Stimulated activated CD4-positive, alpha-beta T cell treated with anti-CD3 and anti-CD28 coated beads, TNF-alpha, amount 100 ng/mL, for 24 hours (primary cell): Measurements from ENCODE around the gene LMNTD1.

Experiments used
- DNase-seq, 3 experiments: peaks; one replicate each; pipeline ENCODE4 v3.0.0-alpha.2; 2020; ENCODE audit warnings: low read depth in 3 of 3

The LMNTD1 gene

DNA sequence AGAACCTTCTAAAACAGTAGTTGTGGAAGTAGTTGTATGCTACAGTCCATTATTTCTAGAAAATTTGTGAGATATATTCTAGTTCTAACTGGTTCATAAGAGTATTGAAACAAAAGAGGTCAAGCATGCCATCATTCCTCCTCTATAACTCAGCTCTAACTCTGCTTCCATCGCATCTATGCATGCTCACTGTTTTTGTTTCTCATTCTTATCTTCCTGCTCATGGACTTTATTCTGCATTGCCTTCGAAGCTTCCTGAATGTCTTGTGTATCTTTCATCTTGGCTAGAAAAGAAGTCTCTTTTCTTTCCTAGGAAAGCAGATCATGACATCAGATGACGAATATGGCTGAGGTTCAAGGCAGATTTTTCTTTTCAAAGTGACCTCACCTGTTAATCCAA is 402 bp downstream of the LMNTD1 start:
- DNase-seq = no peak

DNA sequence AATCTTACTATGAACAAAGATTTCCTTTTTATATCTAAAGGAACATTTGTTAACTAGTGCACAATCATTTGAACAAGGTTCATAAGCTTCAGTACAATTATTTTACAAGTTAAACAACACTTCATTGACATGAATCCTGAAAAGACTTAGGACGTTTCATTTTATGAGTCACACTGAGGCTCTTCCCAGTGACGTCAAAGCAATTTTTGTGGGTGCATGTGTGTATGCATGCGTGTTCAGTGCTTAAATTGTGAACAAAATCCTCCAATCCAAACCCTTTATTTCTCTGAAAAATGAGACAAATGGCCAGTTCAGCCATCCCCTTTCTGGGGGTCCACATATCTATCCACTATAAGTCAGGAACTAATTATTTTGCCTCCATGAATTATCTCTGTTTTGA is 2.9 kb downstream of the LMNTD1 start:
- no peak for DNase-seq

DNA sequence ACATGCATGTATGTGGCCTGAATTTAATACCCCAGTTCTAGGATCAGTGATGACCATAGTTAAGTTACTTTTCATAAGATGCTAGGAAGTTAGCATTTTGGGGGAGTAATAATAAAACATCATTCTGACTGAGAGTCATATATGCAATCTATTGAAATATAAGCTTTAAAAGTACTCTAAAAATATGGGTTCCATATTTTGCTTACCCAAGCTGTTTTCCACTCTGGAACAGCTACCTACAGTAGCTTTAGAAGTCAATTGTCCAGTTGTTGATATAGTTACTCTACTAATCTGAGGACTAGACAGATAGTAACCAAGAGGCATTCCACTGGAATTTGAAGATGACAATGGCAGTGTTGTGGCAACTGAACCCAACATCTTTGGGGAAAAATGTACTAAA is 4.0 kb downstream of the LMNTD1 start:
- DNase-seq = no peak

DNA sequence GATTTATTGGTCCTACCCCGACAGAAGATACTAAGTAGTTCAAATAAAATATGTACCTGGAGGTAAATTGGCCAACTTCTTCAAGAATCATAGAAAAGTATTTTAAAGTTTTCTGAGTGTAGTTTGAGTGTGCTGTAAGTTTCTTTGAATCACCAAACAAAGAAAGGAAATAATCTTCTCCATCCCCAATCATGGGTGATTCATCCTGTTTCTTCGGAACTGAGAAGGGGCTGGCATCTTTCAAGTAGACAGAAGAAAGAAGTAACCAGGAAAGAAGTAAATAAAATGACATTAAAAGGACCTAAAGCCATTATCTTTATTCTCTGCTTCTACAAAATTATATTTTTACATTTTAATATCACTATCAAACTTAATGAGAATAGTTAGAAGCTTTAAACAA is 6.8 kb downstream of the LMNTD1 start:
- DNase-seq = no peak

DNA sequence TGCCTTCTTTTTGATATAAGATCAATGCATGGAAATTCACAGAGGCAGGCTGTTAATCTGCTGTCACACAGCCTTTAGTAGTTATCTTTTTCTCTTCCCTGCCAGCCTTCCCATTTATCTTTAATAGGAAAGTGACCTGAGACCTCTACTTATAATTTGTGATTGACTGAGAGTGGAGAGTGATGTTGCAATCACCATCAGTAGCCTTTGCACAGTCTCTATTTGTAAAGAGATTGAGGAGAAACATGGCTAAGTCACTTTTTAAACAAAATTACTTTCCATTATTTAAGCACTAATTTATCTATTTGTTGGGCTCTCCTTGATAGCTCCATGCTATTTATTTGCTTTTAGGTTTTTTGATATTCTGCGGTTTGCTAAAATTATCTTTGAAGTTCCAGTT is 19.9 kb downstream of the LMNTD1 start:
- no peak for DNase-seq

DNA sequence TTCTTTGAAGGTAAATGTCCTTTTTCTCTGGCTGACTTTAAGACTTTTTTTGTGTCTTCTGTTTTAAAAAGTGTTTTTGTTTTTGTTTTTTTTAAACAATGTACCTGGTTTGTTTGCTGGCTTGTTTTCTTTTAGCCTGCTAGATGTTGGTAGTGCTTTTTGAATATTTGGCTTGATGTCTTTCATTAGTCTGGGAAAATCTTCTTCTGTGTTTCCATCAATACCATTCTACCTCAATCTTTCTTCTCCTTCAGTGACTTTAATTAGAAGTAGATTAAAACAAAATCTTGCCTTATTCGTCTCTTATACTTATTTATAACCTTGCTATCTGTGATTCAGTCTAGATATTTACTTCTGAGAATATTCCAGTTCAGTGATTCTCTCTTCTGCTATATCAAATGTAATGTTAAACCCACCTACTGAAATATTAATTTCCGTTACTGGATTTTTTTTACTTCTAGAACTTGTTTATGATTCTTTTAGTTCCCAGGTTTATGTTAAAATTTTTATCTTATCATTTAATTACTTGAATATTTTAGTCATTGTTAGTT is 21.5 kb downstream of the LMNTD1 start:
- no peak for DNase-seq

DNA sequence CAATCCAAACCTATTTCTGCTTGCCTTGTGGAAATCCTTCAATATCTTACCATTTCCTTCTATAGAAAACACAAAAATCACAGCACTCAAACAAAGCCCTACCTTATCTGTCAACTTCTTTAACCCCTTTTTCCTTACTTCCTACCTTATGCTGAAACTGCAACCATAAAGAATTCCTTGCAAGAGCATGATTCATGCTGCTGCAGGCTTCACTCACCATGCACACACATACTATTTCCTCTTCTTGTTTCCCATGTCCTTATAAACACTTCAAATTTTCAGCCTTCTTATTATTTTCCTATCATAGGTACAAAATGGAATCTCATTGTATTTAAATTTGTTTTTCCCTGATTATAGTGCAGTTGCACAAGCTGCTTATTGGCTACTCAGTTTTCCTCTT is 23.3 kb downstream of the LMNTD1 start:
- no peak for DNase-seq

DNA sequence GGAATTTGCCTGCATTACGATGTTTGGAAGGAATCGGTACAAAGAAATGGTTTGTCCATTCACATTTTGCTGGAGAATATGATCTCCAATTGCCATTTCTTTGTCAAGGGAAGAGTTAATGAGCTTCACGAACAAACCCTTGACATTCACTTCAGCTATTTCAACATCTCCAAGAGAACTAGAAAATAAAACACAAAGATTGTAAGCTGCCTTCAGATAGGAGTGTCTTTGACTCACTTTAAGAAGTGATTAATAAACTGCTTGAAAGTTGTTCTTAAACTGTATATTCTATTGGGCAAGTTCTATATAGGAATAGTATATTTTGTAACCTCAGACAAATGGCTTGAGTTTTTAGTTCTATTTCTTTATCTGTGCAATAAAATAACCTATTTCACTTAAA is 26.3 kb downstream of the LMNTD1 start:
- no peak for DNase-seq

DNA sequence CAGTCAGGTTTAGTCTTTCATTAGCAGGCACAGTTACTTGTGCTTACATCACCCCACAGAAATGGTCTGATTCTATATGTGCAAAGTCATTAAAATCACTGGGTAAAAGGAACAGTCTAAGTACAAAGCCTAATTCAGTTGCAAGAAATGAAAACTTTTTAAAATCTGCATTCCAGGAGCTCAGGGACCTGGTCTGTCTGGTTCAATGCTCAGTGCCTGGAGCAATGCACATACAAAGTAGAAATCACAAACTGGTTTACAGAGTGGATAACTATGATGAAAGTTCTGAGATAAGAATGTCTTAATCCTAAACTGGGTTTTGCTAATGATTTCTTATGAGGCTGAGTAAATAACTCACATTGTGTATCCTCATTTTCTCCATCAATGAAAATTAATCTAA is 28.7 kb downstream of the LMNTD1 start:
- DNase-seq = no peak

DNA sequence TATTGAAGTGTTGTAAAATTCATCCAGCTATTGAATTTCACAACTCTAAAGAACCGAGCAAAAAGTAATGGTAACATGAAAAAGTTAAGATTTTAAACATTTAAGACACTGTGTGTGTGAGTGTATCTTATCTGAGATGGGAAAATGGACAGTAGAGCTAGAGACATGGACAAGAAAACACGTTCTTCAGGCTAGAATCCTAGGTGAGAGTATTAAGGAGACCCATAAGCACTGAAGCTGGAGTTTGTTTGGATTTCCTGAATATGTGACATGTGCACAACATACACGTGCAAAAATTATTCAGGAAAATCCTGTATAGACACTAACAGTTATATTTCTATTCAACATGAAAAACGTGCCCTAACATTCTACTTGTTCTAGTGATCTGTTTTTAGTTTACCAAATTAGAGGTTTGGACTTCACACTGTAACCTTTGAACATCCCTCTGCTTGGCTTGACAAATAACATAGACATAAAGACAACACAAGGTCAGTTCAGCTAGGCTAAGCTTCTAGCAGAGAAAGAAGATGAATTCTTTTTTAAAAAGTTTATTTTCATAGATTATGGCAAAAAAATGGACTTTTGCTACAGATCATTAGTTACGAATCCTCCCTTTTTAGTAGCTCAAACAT is 31.3 kb downstream of the LMNTD1 start:
- no peak for DNase-seq

DNA sequence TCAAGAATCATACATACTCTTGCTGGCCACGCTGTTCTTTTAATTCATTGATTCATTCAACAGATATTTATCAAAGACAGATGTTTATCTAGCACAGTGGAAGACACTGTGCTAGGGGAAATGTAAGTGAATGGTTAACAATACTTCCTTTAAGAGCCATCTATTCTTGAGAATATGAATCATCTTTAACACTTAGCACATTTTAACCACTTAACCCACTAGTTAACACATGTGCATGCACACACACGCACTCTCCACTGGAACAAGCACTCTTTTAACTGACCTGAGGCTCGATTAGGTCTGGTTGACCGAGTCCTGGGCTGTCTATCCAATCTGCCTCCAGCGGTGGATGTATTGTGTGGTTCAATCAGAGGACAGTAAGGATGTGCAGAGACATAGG is 34.6 kb downstream of the LMNTD1 start:
- no peak for DNase-seq

DNA sequence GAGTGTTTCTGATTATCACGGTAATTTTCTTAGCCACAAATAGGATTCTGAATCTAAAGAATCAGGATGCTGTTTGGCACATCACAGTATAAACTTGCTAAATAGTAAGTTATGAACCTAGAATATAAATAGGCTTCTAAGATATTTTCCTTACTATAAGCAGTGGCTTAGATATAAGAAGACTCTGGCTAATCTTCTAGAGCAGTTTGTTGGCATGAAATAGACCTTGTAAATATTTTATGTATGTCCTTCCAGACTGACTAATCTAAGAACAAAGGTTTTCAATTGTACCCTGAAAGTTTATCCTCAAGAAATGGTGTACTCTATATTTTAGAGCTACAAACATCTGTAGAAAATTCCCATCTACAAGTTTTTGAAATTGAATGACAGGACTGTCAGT is 48.3 kb downstream of the LMNTD1 start:
- no peak for DNase-seq

DNA sequence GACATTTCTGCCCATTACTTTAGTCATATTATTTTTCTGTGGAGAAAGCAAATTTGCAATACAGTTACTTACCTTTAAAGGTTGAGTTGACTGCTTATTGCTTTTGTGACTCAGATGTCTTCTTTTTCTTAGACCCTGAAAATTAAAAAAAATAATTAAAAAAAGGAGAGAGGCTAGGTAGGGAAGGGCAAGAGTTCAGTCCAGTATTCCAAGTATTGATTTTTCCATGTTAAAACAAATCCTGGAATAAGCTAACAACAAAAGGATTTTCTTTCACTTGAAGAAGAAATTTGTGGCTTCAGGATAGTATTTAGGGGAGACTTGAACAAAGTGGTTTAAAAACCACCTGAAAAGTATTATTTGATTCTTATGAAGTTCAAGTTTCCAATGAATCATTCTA is 49.4 kb downstream of the LMNTD1 start:
- DNase-seq = no peak

DNA sequence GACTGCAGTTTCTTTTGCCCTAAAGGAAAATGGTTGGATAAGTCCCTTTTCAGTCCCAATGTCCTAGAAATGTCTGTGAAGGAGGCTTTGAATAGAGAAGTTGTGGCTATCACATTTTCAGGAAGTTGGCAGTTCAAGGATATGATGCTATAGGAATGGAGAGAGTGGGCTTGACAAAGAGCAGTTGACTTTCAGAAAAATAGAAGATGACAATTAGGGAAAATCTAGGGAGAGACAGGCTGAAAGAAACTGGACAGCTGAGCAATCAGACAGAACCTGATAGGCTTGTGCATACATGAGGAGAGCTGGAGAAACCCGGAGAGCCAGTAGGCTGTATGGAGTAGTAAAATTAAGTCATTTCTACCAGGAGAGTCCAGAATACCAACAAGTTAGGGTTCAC is 50.5 kb downstream of the LMNTD1 start:
- DNase-seq = no peak

DNA sequence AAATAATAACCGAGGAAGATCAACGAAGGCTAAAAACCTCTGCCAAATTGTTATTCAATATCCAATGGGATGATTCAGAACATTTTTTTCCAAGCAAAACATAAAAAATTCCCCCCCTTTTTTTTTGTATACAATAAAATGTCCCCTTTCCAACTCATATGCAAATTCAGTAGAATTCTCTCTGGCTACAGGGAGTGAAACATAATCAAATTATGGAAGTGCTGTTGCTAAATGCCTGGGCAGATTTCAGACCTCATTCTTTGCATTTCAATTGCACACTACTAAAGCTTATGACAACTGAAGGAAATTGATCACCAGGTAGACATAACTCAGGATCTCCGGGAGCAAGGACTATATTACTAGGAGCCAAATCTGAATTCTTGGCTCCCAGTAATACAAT is 51.0 kb downstream of the LMNTD1 start:
- DNase-seq = no peak

DNA sequence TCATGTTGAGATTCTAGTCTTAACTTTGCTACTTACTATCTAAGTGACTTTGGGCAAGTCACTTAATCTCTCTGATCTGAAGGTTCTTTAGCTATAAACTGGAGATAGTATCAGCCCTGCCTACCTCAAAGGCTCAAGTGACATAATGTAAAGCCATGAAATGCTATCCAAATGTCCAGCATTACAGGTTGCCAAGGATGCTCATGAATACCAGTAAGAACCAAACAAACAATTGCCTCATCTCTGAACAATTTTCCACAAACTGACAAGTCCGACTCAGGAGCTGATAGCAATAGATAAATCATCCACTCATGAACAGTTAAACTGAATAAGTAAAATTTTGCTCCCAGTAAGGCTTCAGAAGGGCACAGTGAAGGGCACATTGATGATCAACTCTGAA is 51.5 kb downstream of the LMNTD1 start:
- DNase-seq = no peak

DNA sequence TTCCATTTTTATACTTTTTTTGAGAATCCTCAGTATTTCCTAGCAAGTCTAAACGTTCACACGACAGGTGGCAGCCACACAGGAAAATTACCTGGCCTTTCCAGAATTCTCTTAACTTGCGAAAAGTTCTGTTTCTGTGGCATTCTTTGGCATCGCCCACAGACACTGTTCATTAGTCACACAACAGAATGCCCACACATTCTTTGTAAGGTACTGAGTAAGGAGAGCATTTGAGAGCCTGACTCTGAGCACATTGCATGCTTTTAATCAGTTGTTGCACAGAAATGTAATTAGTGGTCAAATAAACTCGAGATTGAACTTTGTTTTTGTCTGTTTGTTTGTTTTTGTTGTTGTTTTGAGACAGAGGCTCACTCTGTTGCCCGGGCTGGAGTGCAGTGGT is 52.4 kb downstream of the LMNTD1 start:
- DNase-seq = no peak

DNA sequence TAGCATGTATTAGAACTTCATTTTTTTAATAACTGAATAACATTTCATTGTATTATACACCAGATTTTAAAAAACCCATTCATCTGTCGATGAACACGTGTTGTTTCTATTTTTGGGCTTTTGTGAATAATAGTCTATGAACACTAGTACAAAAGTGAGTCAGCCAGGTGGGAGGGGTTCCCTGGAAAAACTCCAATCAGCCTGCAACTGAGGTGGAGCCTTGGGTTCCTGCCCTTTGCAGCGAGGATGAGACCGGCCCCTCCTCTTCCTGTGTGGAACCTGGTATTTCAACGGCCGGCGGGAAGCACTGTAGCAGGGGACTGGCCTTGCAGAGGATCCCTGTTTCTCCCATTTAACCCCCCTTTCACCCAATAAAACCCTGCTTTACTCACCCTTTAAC is 56.1 kb downstream of the LMNTD1 start:
- no peak for DNase-seq

DNA sequence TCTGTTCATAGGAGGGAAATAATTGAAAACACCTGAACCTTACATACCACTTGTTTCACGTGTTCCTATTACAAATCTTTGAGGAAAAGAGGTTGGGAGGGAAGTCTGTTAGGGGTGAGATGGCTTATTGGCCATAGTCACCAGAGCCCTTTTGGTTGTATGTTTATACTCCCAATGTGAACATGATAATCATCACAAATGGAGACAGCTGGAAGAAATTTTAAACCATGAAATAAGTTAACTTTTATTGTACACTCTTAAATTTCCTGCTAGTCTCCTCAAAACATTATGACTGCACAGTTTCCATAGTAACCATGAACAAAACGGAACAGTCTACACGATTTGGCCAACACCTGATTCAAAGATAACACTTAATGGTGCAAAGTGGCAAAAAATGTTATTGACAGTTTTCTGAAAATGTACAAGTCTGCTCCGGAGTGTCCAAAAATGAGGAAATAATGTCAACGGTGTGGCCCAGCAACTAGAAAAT is 56.9 kb downstream of the LMNTD1 start:
- no peak for DNase-seq

DNA sequence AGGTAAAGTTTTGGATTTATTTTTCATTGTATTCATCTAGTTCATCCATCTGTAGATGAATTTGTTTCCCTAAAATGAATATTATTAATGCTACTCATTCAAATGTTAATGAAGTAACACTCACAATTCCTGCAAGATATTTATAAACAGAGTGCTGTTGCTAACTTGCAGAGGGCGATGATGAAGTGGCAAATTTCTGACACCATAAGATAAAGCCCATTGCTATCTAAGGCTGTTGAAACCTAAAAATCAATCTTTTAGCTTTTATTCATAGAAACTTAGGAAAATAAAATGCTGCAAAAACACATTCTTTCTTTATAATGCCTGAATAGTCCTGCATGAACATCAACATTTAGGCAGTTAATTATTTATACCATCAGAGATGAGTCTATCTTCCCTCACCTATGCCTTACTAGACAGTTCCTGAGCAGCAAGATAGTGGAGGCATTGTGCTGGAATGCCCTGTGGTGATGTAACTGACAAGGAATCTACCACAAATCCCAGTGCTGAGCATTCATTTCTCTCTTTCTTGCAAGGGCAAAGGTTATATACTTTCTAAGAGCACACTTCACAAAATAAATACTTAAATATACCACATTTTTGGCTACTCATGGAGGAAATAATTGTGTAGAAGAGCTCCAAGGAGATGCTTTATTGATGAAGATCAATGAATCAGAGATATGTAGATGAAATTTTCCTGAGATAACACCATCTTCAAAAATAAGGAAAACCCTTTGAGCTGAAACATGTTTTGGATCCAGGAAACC is 57.6 kb downstream of the LMNTD1 start:
- no peak for DNase-seq

DNA sequence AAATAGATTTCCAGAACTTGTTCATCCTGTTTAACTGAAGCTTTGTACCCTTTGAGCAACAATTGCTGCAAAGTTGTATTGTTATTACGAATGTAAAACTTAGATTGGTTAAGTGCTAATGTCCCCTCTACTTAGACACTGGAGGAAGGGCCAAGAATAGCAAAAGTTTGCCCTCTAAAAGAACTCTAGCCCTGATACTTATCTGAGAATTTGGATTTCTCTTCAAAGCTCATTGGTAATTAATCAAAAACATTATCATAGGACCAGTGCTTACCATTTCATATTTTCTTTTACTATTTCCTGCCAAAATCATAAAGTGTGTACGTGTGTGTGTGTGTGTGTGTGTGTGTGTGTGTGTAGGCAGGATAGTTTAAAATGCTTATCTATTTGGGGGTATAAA is 58.2 kb downstream of the LMNTD1 start:
- no peak for DNase-seq

DNA sequence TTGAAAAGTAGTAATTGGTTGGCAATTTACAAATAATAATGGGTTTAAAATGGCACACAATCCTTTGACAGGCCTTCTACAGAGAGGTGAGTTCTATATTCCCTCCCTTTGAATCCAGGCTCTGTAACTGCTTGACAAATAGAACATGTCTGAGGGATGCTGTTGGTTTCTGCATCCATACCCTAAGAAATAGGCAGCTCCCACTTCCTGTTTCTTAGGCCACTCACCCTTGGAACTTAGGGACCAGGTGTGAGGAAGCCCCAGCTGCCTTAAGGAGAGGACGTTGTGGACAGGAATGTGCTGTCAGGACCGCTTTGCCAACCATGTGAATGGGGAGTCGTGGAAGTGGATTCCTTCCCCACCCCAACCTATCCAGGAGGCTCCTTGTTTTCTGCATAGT is 59.4 kb downstream of the LMNTD1 start:
- DNase-seq = no peak
